K562 (cell line): Measurements from ENCODE around the gene SEPHS2. TPM values are rescaled to one million over a fixed set of nuclear protein-coding genes. Genes with fewer than 3 reads are reported as not detected.

Source experiments
- ATAC-seq: fragments of 200-7000 bp; cut with Tn5 transposase; 3 replicates; pipeline ENCODE4 v1.9.1; 2020; ENCODE audit warnings: moderate library complexity
- BruUV-seq: library from RNA; stranded (reverse); fragments of 400-500 nt; replicated peaks from 2 replicates; lab custom pipeline; 2021; lab: Mats Ljungman, UMichigan
- CTCF ChIA-PET: fragments of 300-600 bp; formaldehyde crosslinking; extraction: SDS; loops from one replicate; lab custom pipeline; 2021; ENCODE audit warnings: low intra/inter-chr PET ratio; lab: Yijun Ruan, JAX
- POLR2A ChIA-PET: fragments of 300-600, 350-650 bp; sonication (Branson Sonifier 250); formaldehyde crosslinking; extraction: SDS; loops from one replicate; lab custom pipeline; 2021; ENCODE audit warnings: antibody characterized with exemption, inconsistent platforms; lab: Yijun Ruan, JAX
- DNase-seq, 4 experiments: peaks; one replicate each; pipeline versions ENCODE4 v3.0.0 to v3.0.0-alpha.2; 2011 to 2018; ENCODE audit warnings: low spot score in 3 of 4, mixed read lengths in 3 of 4; ENCODE audit errors: extremely low read depth in 1 of 4
- FAIRE-seq: peaks from 2 replicates; lab custom pipeline; 2011; peaks lifted over from hg19 to GRCh38; lab: Jason Lieb, UNC
- H2AFZ ChIP-seq: 2 replicates; pipeline ENCODE4 v1.6.0; 2011; ENCODE audit warnings: low read depth, low read length, control low read depth, inconsistent platforms
- H3K27ac ChIP-seq: fragments of 200-600 bp; 3 replicates; pipeline ENCODE4 v1.8.0; 2011; ENCODE audit warnings: low read depth, mild to moderate bottlenecking, control low read depth, inconsistent platforms, low read length, moderate library complexity, mixed read lengths; ENCODE audit errors: extremely low read depth
- H3K27me3 ChIP-seq, 2 experiments: fragments of 300-600 bp in 1 of 2; 2 replicates in 1 of 2; 3 replicates in 1 of 2; pipeline versions ENCODE4 v1.6.0 to v1.8.0; 2011; ENCODE audit warnings: inconsistent platforms in 2 of 2, low read length in 2 of 2, mild to moderate bottlenecking in 1 of 2, mixed read lengths in 1 of 2, moderate library complexity in 1 of 2; ENCODE audit not compliant: control insufficient read depth in 2 of 2, insufficient read depth in 2 of 2
- H3K36me3 ChIP-seq: fragments of 300-600 bp; 3 replicates; pipeline ENCODE4 v1.8.0; 2011; ENCODE audit warnings: mild to moderate bottlenecking, low read length, inconsistent platforms; ENCODE audit not compliant: control insufficient read depth, insufficient read depth
- H3K4me1 ChIP-seq, 2 experiments: fragments of 200-600 bp in 1 of 2; replicated peaks in 1 of 2; 2 replicates in 1 of 2; 3 replicates in 1 of 2; pipeline versions ENCODE4 v1.5.1 to v1.8.0; 2011; ENCODE audit warnings: inconsistent platforms in 2 of 2, low read length in 2 of 2, mild to moderate bottlenecking in 1 of 2, mixed read lengths in 1 of 2, moderate library complexity in 1 of 2; ENCODE audit not compliant: control insufficient read depth in 2 of 2, insufficient read depth in 2 of 2
- H3K4me2 ChIP-seq: 2 replicates; pipeline ENCODE4 v1.6.1; 2011; ENCODE audit warnings: low read length, control low read depth, inconsistent platforms, mixed read lengths; ENCODE audit not compliant: insufficient read depth
- H3K4me3 ChIP-seq: fragments of 200-600 bp; sonication (generic), shearing (Covaris generic); 2 replicates; pipeline ENCODE4 v1.5.1; 2016; ENCODE audit warnings: control low read depth, inconsistent platforms
- H3K79me2 ChIP-seq: fragments of 200-600 bp; 3 replicates; pipeline ENCODE4 v1.8.0; 2011; ENCODE audit warnings: low read length, inconsistent platforms; ENCODE audit not compliant: control insufficient read depth, insufficient read depth
- H3K9ac ChIP-seq, 2 experiments: 2 replicates each; pipeline versions ENCODE4 v1.6.0 to v1.6.1; 2011; ENCODE audit warnings: low read depth in 2 of 2, low read length in 2 of 2, control low read depth in 1 of 2, inconsistent platforms in 1 of 2, mild to moderate bottlenecking in 1 of 2, mixed read lengths in 1 of 2; ENCODE audit not compliant: insufficient read depth in 1 of 2
- H3K9me1 ChIP-seq: one replicate; pipeline ENCODE4 v1.6.0; 2011; ENCODE audit warnings: inconsistent platforms, mild to moderate bottlenecking, low read length, moderate library complexity; ENCODE audit not compliant: control insufficient read depth, insufficient read depth
- H3K9me3 ChIP-seq: replicated peaks from 2 replicates; pipeline ENCODE4 v1.5.1; 2011; ENCODE audit warnings: low read depth, low read length, inconsistent platforms; ENCODE audit not compliant: control insufficient read depth, insufficient read depth
- H4K20me1 ChIP-seq: replicated peaks from 2 replicates; pipeline ENCODE4 v1.6.1; 2011; ENCODE audit warnings: low read length, inconsistent platforms, mixed read lengths; ENCODE audit not compliant: control insufficient read depth, insufficient read depth
- ATF7 ChIP-seq: fragments of 450-650 bp; IDR thresholded peaks from 2 replicates; pipeline ENCODE4 v1.7.1; 2014; ENCODE audit warnings: mild to moderate bottlenecking, moderate library complexity
- MAFG ChIP-seq: fragments of 450-650 bp; conservative IDR thresholded peaks from 2 replicates; pipeline ENCODE4 v1.6.1; 2016; ENCODE audit warnings: missing genetic modification characterization, missing compliant biosample characterization
- NUFIP1 ChIP-seq: fragments of 450-650 bp; IDR thresholded peaks from 2 replicates; pipeline ENCODE4 v1.6.1; 2018; ENCODE audit not compliant: partially characterized antibody
- POU5F1 ChIP-seq: fragments of 150-350 bp; IDR thresholded peaks from 2 replicates; pipeline ENCODE4 v1.6.1; 2014; ENCODE audit warnings: borderline replicate concordance, low read length, low read depth, mild to moderate bottlenecking; ENCODE audit not compliant: partially characterized antibody
- TEAD2 ChIP-seq: fragments of 450-650 bp; IDR thresholded peaks from 2 replicates; pipeline ENCODE4 v1.6.1; 2016; ENCODE audit warnings: missing genetic modification characterization, control low read depth, missing compliant biosample characterization
- TRIM28 ChIP-seq: fragments of 450-650 bp; IDR thresholded peaks from 2 replicates; pipeline ENCODE4 v1.6.1; 2017
- ZBTB5 ChIP-seq: fragments of 450-650 bp; IDR thresholded peaks from 2 replicates; pipeline ENCODE4 v1.6.1; 2017; ENCODE audit warnings: antibody characterized with exemption
- ZNF143 ChIP-seq: sonication (generic); formaldehyde crosslinking; IDR thresholded peaks from 2 replicates; pipeline ENCODE4 v1.9.0; 2022; ENCODE audit warnings: mild to moderate bottlenecking, missing genetic modification reagents
- ZNF217 ChIP-seq: sonication (generic); formaldehyde crosslinking; IDR thresholded peaks from 2 replicates; pipeline ENCODE4 v1.8.0; 2022; ENCODE audit warnings: mild to moderate bottlenecking, missing genetic modification reagents
- ZNF707 ChIP-seq: fragments of 250-450 bp; sonication (Bioruptor Pico); conservative IDR thresholded peaks from 2 replicates; pipeline ENCODE4 v1.8.0; 2022; ENCODE audit warnings: inconsistent platforms, mild to moderate bottlenecking, moderate library complexity
- ZNF76 ChIP-seq: fragments of 250-450 bp; sonication (Bioruptor Pico); IDR thresholded peaks from 2 replicates; pipeline ENCODE4 v1.4.0; 2020; ENCODE audit warnings: mild to moderate bottlenecking, moderate library complexity, borderline replicate concordance
- WGBS: fragments of 100-300 bp; shearing (Covaris generic); methylation state at CpG from one replicate; pipeline ENCODE4 v1.1.6; 2016; ENCODE audit warnings: low coverage, mixed read lengths; ENCODE audit not compliant: insufficient coverage; ENCODE audit errors: missing lambda C conversion rate; 5-methylcytosine and 5-hydroxymethylcytosine counted together
- in situ Hi-C: fragments of 300-500 bp; cut with MboI; formaldehyde crosslinking; loops from 4 replicates; pipeline ENCODE4 v1.15.0; 2018; ENCODE audit warnings: inconsistent platforms, mixed read lengths
- intact Hi-C: fragments of 100-400 bp; cut with micrococcal nuclease; formaldehyde crosslinking; loops from 2 replicates; pipeline ENCODE4 v1.14.2; 2022
- polyA plus RNA-seq, 8 experiments: library from polyadenylated mRNA; depleted of rRNA in 4 of 8; stranded (reverse) in 5 of 8; unstranded in 3 of 8; fragments of >200 nt; fragmentation: Nextera tagmentation in 2 of 8; fragmentation: Illumina TruSeq in 1 of 8; extraction: Ambion mirVana in 2 of 8; extraction: Trizol in 1 of 8; gene quantifications; 2 replicates each; pipeline versions ENCODE4 v1.2.1 to v1.2.3, GENCODE V29; 2011 to 2014; ENCODE audit warnings: inconsistent platforms in 1 of 8, missing spikeins in 1 of 8
- total RNA-seq, 7 experiments: library from RNA; depleted of rRNA in 6 of 7; stranded (reverse); fragments of >200 nt in 6 of 7; fragmentation: Illumina TruSeq in 2 of 7; extraction: Trizol in 2 of 7; gene quantifications; 2 replicates each; pipeline versions ENCODE4 v1.2.1 to v1.2.3, GENCODE V29; 2011 to 2021; ENCODE audit warnings: low replicate concordance in 1 of 7

Gene SEPHS2
- total and polyA plus RNA-seq, 9 of the 15 experiments (the other 6 are each of a cell fraction or from before 2014, with no cell fraction given): 20.9 to 90.6 (median 43.4) TPM

DNA sequence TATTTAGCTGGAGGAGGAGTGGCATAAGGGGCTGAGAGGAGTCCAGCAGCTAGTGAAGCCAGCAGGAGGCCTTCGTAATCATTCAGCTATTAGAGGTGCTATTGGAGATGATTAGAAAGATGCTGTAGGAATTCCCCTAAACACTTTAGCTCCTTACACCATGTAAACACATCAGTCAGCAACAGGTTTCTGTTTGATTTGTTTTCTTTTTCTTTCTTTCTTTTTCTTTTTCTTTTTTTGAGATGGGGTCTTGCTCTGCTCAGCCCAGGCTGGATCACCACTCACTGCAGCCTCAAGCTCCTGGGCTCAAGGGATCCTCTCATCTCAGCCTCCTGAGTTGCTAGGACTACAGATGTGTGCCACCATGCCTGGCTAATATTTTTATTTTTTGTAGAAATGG is 10.6 kb upstream of the SEPHS2 start:
- no peak for ATAC-seq
- no peak for TF ChIP-seq ZNF707 (CRISPR knock-in tag)
- no peak for TF ChIP-seq ATF7
- no peak for TF ChIP-seq TRIM28
- TF ChIP-seq POU5F1: no peak
- TF ChIP-seq ZNF76: no peak
- TF ChIP-seq MAFG: no peak
- TF ChIP-seq ZNF143 (CRISPR knock-in tag): no peak
- no peak for TF ChIP-seq ZNF217 (CRISPR knock-in tag)
- TF ChIP-seq NUFIP1: no peak
- TF ChIP-seq ZBTB5: no peak
- TF ChIP-seq TEAD2 (tag): no peak
- H3K27ac ChIP-seq: no peak overlapping the region
- in situ Hi-C loops (no loop called here), intact Hi-C loops (no loop called here)
- FAIRE-seq: no peak
- no peak overlapping the region for H3K4me2 ChIP-seq
- H3K9me3 ChIP-seq: no peaks in the 10 kb centered on the region
- no peaks in the 10 kb centered on the region for H3K27me3 ChIP-seq
- H4K20me1 ChIP-seq: no peaks in the 10 kb centered on the region
- H3K79me2 ChIP-seq: no peaks in the 10 kb centered on the region
- ChIA-PET POLR2A (interaction anchor here (0.6 to 1.1 kb wide), 3 partner anchors 11 to 65 kb away, joined by 3 to 6 read pairs (median 5); partner anchors contain the start of gene SEPHS2), CTCF (no interaction called here)
- H3K4me3 ChIP-seq: no peak overlapping the region
- H3K36me3 ChIP-seq: no peaks in the 10 kb centered on the region
- no peak for DNase-seq
- WGBS: 78% methylated on average over 1 of the region's 1 CpG
- H2AFZ ChIP-seq: no peak overlapping the region
- peaks cover 5 to 12% of the 10 kb centered on the region in 2 experiments; a peak in 4 of 5 replicates for H3K4me1 ChIP-seq
- no peaks in the 10 kb centered on the region for H3K9me1 ChIP-seq
- no peak overlapping the region; a peak in 1 of 4 replicates for H3K9ac ChIP-seq
- BruUV-seq: no TSS peak
